BLaER1 (cell line): ENCODE data around the gene PHF12.
A peak's percentile ranks its signal among the peaks of the same experiment; 100 is the strongest.
"Not testable (repeated sequence)": the region's sequence is repeated elsewhere in the genome, so short reads cannot be mapped to it uniquely, and the experiment has no call there.

Experiments
- H3K27ac ChIP-seq: shearing (Covaris generic); formaldehyde crosslinking; 2 replicates; pipeline ENCODE4 v1.8.1; 2022
- H3K27me3 ChIP-seq: shearing (Covaris generic); formaldehyde crosslinking; 2 replicates; pipeline ENCODE4 v1.8.1; 2022
- H3K36me3 ChIP-seq: shearing (Covaris generic); formaldehyde crosslinking; 2 replicates; pipeline ENCODE4 v1.8.1; 2022
- H3K4me1 ChIP-seq: shearing (Covaris generic); formaldehyde crosslinking; 2 replicates; pipeline ENCODE4 v1.8.1; 2022
- H3K4me2 ChIP-seq: shearing (Covaris generic); formaldehyde crosslinking; 2 replicates; pipeline ENCODE4 v1.8.1; 2022
- H3K4me3 ChIP-seq: shearing (Covaris generic); formaldehyde crosslinking; 2 replicates; pipeline ENCODE4 v1.8.1; 2022
- H3K9ac ChIP-seq: shearing (Covaris generic); formaldehyde crosslinking; 2 replicates; pipeline ENCODE4 v1.8.1; 2022
- H3K9me3 ChIP-seq: shearing (Covaris generic); formaldehyde crosslinking; 2 replicates; pipeline ENCODE4 v1.8.1; 2022
- H4K20me1 ChIP-seq: shearing (Covaris generic); formaldehyde crosslinking; 2 replicates; pipeline ENCODE4 v1.8.1; 2022
- Cebpa-rat ChIP-seq: shearing (Covaris generic); IDR thresholded peaks from 2 replicates; pipeline ENCODE4 v1.8.1; 2022

PHF12 gene

DNA sequence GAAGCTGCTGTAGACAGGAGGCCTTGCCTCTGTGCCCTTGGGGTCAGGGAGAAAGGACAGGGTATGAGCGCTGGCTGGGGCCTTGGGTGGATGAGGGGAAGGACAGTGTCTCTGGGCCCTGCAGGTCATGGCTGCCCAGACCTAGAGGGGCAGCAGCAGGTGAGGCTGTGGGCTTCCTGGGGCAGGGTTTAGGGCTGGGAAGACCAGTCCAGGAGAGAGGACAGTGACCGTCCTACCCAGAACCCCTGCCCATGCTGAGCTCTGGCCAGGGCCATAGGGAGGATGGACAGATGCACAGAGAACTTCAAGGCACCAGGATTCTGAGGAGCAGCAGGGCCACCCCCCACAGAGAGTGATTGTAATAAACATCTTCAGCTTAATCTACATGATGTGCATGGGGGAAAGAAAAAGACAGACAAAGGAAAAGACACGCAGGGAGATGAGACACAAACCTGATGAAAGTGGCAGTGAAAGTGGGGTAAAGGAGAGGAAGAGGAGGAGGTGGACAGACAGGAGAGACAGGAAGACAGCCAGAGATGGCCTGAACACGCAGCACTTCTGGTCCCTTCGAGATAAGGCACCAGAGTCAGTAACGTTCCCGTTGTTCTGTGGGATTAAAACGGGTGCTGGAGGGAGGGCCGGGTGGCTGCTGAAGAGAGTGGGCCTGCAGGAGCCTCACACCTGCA, 71.3 kb downstream of the PHF12 start:
- Histone ChIP-seq H4K20me1 (peaks cover 17% of the 10 kb centered on the region; the same call in 1 of the 2 replicates), H3K27ac (no peak overlapping the region), H3K4me2 (no peak overlapping the region), H3K36me3 (peaks cover 73% of the 10 kb centered on the region), H3K9ac (no peak overlapping the region), H3K4me3 (no peak overlapping the region), H3K9me3 (no peaks in the 10 kb centered on the region), H3K4me1 (peaks cover 24% of the 10 kb centered on the region), H3K27me3 (no peaks in the 10 kb centered on the region)
- TF ChIP-seq Cebpa-rat, result no peak

DNA sequence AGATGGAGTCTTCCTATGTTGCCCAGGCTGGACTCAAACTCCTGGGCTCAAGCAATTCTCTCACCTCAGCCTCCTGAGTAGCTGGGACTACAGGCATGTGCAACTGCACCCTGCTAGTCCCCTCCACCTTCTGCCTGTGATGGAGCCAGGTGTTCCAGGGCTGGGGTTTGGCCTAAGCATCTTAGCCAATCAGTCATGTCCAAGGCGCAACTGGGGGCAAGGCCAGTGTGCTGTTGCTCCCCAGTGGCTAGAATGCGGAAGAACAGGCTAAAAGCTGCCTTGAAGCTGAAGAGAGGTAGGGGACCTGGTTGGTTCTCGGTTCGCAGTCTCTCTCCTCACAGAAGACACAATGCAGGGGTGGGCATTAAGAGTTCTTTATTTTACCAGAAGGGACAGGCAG, 72.3 kb downstream of the PHF12 start:
- H3K9ac ChIP-seq, result no peak overlapping the region
- H3K4me2 ChIP-seq, result no peak overlapping the region
- no peaks in the 10 kb centered on the region for H3K9me3 ChIP-seq
- TF ChIP-seq Cebpa-rat, result no peak
- no peak overlapping the region for H3K27ac ChIP-seq
- H4K20me1 ChIP-seq, result peaks cover 8% of the 10 kb centered on the region; the same call in 1 of the 2 replicates
- peaks cover 62% of the 10 kb centered on the region for H3K36me3 ChIP-seq
- H3K4me3 ChIP-seq, result no peak overlapping the region
- no peaks in the 10 kb centered on the region for H3K27me3 ChIP-seq
- H3K4me1 ChIP-seq, result 0 out of 2 replicates have a peak, but pooled peaks cover 13% of the 10 kb centered on the region

DNA sequence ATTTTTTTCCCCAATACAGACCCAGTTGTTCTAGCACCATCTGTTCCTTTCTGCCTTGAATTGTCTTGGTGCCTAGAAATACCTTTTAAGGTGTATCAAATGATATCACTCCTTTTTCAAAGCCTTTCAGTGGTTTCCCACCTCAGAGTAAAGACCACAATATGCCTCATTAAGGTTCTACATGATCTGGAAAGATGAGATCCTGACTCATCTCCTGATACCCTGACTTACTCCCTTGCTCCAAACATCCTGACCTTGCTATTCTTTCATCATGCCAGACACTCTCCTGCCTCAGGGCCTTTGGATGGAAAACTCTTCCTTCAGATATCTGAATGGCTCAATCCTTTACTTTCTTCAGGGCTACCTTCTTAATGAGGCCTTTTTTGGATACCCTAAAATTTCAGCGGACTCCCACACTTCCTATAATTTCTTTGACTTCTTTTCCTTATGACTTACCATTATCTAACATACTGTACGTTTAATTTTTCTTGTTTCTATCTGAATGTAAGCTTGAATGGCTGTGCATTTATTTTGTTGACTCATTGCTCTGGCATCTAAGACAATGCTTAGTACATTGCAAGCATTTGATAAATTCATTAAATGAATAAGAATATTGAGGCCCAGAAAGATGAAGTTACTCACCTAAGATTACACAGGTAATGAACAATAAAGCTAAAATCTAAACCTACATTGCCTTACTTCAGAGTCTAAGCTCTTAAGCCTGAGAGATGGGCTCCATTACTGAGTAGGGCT, 73.0 kb downstream of the PHF12 start:
- no peak overlapping the region for H3K9ac ChIP-seq

DNA sequence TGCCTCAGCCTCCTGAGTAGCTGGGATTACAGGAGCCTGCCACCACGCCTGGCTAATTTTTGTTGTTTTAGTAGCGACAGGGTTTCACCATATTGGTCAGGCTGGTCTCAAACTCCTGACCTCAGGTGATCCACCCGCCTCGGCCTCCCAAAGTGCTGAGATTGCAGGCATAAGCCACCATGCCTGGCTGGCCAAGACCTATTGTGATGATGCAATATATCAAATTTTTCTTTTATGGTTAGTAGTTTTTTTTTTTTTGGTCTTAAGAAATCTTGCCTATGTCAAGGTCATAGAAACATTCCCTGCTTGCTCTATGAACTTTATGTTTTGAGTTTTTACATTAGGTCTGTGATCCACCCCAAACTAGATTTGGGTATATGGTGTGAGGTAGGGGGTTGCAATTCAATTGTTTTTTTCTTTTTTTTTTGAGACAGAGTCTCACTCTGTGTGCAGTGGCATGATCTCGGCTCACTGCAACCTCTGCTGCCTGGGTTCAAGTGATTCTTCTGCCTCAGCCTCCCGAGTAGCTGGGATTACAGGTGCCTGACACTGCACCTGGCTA, 74.1 kb downstream of the PHF12 start:
- H3K27ac ChIP-seq, H3K4me1 ChIP-seq, H3K4me2 ChIP-seq, H4K20me1 ChIP-seq, H3K27me3 ChIP-seq, H3K9ac ChIP-seq, H3K4me3 ChIP-seq, H3K9me3 ChIP-seq: not testable (repeated sequence)
- peak; percentile 42; the same call in 1 of the 2 replicates for TF ChIP-seq Cebpa-rat
- H3K36me3 ChIP-seq, result peaks cover 45% of the 10 kb centered on the region

More for the DNA sequence above, 73.0 kb downstream of the PHF12 start:
- Histone ChIP-seq H4K20me1 (0 out of 2 replicates have a peak, but pooled peaks cover 1% of the 10 kb centered on the region), H3K9me3 (no peaks in the 10 kb centered on the region), H3K4me1 (0 out of 2 replicates have a peak, but pooled peaks cover 10% of the 10 kb centered on the region), H3K4me2 (no peak overlapping the region), H3K27ac (no peak overlapping the region), H3K36me3 (peaks cover 56% of the 10 kb centered on the region), H3K4me3 (no peak overlapping the region), H3K27me3 (no peaks in the 10 kb centered on the region)
- no peak for TF ChIP-seq Cebpa-rat

DNA sequence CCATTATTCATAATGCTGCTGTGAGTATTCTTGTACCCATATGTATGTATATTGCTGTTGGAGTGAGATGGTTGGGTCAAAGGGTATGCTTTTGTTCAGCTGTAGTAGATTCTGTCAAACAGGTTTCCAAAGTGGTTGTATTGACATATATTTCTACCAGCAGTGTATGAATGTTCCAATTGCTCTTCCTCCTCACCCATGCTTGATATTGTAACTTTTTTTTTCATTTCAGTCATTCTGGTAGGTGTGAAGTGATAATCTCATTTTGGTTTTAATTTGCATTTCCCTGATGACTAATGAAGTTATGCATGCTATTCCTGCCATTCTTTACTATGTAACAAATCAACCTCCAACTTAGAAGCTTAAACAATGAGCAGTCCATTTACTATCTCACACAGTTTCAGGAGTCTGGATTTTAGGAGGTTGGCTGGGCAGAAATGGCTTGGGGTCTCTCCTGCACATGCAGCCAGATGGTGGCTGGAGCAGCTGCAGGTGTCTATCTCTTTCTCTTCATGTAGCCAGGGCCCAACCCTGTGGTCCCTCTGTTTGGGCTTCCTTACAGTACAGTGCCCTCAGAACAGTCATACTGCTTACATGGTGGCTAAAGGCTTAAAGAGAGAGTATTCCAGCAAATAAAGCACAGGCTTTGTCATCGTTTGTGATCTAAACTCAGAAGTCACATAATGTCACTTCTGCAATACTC, 75.3 kb downstream of the PHF12 start:
- Histone ChIP-seq H3K9ac (no peak overlapping the region), H3K4me1 (peaks cover 12% of the 10 kb centered on the region), H3K27ac (no peak overlapping the region), H3K4me2 (no peak overlapping the region), H3K4me3 (no peak overlapping the region), H3K9me3 (no peaks in the 10 kb centered on the region), H3K36me3 (peaks cover 33% of the 10 kb centered on the region), H4K20me1 (no peaks in the 10 kb centered on the region), H3K27me3 (no peaks in the 10 kb centered on the region)
- no peak for TF ChIP-seq Cebpa-rat

GRCh38 chr17:28874750-28875149, 76.6 kb downstream of the PHF12 start:
- Histone ChIP-seq H3K4me1 (peaks cover 16% of the 10 kb centered on the region), H3K36me3 (peaks cover 20% of the 10 kb centered on the region), H3K27me3 (no peaks in the 10 kb centered on the region), H3K4me2 (no peak overlapping the region), H3K27ac (no peak overlapping the region), H3K9me3 (no peaks in the 10 kb centered on the region), H3K9ac (no peak overlapping the region), H3K4me3 (no peak overlapping the region), H4K20me1 (no peaks in the 10 kb centered on the region)
- TF ChIP-seq Cebpa-rat, result no peak

DNA sequence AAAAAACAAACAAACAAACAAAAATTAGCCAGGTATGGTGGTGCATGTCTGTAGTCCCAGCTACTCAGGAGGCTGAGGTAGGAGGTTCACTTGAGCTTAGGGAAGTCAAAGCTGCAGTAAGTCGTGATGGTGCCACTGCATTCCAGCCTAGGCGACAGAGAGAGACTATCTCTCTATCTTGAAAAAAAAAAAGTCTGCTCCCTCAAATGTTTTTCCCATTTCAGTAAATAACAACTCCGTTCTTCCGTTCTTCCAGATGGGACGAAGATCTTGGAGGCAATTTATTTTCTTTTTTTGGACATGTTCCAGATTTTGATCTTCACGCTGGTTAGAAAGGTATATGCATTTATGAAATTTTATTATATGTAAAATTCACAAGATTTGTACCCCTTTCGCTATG, 77.5 kb downstream of the PHF12 start:
- H3K36me3 ChIP-seq, result peaks cover 11% of the 10 kb centered on the region
- no peaks in the 10 kb centered on the region for H3K27me3 ChIP-seq
- no peak overlapping the region for H3K4me2 ChIP-seq
- no peaks in the 10 kb centered on the region for H3K9me3 ChIP-seq
- no peak for TF ChIP-seq Cebpa-rat
- peaks cover 16% of the 10 kb centered on the region for H3K4me1 ChIP-seq
- no peak overlapping the region for H3K27ac ChIP-seq
- H3K4me3 ChIP-seq, result no peak overlapping the region
- H3K9ac ChIP-seq, result no peak overlapping the region
- no peaks in the 10 kb centered on the region for H4K20me1 ChIP-seq

DNA sequence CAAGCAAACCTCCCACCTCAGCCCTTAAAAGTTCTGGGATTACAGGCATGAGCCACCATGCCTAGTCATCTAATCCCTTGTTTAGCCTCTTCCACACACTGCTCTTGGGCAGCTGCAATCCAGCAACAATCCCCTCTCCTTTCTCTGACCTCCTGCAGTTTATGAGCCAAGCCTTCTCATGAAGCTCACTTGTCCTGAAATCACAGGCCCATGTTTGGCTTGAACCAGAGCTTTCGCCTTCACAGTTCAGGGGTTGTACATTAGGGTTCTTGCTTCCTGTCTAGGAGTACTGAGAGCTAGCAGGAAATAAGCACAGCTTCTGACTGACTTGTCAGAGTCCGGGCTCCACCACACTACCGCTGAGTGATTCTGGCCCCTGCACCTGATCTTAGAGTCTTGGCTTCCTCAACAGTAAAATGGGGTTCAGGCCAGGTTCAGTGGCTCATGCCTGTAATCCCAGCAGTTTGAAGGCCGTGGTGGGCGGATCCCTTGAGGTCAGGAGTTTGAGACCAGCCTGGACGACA, 80.2 kb downstream of the PHF12 start:
- Histone ChIP-seq H3K27me3 (no peaks in the 10 kb centered on the region), H3K4me2 (peak overlapping the region; percentile 62), H3K4me3 (no peak overlapping the region), H3K4me1 (peaks cover 16% of the 10 kb centered on the region), H3K9ac (peak overlapping the region; percentile 66; the same call in 1 of the 2 replicates), H3K9me3 (no peaks in the 10 kb centered on the region), H3K36me3 (no peaks in the 10 kb centered on the region), H4K20me1 (no peaks in the 10 kb centered on the region), H3K27ac (peak overlapping the region; percentile 73)
- TF ChIP-seq Cebpa-rat, result no peak

DNA sequence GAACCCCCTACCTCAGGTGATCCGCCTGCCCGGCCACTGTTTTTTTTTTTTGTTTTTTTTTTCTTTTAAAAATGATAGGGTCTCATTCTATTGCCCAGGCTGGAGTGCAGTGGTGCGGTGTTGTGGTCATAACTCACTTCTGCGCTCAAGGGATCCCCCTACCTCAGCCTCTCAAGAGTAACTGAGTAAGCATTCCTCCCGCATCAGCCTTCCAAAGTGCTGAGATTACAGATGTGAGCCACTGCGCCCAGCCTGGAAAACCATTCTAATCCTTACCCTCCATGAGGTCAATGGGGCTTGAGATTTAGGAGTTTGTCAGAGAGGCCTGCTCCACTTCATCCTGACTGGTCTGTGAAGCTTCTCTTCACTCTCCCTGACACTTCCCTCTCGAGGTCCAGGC, 84.0 kb downstream of the PHF12 start:
- Histone ChIP-seq H3K27me3 (no peaks in the 10 kb centered on the region), H4K20me1 (no peaks in the 10 kb centered on the region), H3K4me2 (no peak overlapping the region), H3K4me3 (no peak overlapping the region), H3K36me3 (peaks cover 1% of the 10 kb centered on the region; the same call in 1 of the 2 replicates), H3K9ac (no peak overlapping the region), H3K9me3 (no peaks in the 10 kb centered on the region), H3K4me1 (peaks cover 16% of the 10 kb centered on the region), H3K27ac (no peak overlapping the region)
- TF ChIP-seq Cebpa-rat, result no peak
